CD4-positive, alpha-beta T cell (primary cell): ENCODE data around the gene HSPG2. TPM values are rescaled to one million over a fixed set of nuclear protein-coding genes. Genes with fewer than 3 reads are reported as not detected.

ENCODE experiments used
- ATAC-seq: fragments of 200-7000 bp; cut with Tn5 transposase; one replicate; pipeline ENCODE4 v1.10.0; 2022; ENCODE audit warnings: mild to moderate bottlenecking; ENCODE audit not compliant: poor library complexity
- CTCF ChIA-PET: fragments of 350-600 bp; sonication (Branson Sonifier 250); formaldehyde crosslinking; loops from one replicate; lab custom pipeline; 2021; ENCODE audit warnings: antibody characterized with exemption, inconsistent platforms; lab: Charles Lee
- POLR2A ChIA-PET: fragments of 350-600 bp; sonication (Branson Sonifier 250); formaldehyde crosslinking; loops from one replicate; lab custom pipeline; 2021; ENCODE audit warnings: antibody characterized with exemption, inconsistent platforms; lab: Charles Lee
- DNase-seq, 14 experiments: peaks; one replicate each; pipeline ENCODE4 v3.0.0-alpha.2; 2013 to 2020; ENCODE audit warnings: mixed read lengths in 2 of 14
- H3K27ac ChIP-seq, 2 donors: one replicate each; pipeline versions ENCODE4 v1.5.1 to v1.7.0; 2013; ENCODE audit warnings: low read length in 2 of 2, low read depth in 1 of 2, mild to moderate bottlenecking in 1 of 2
- H3K27me3 ChIP-seq, 2 experiments: 1 replicate in 1 of 2; 2 replicates in 1 of 2; pipeline versions ENCODE4 v1.6.1 to v1.7.0; 2013; ENCODE audit warnings: low read length in 2 of 2, control low read depth in 1 of 2, mild to moderate bottlenecking in 1 of 2, moderate library complexity in 1 of 2; ENCODE audit not compliant: insufficient read depth in 2 of 2, control insufficient read depth in 1 of 2
- H3K36me3 ChIP-seq: one replicate; pipeline ENCODE4 v1.6.1; 2013; ENCODE audit warnings: low read length, control low read depth; ENCODE audit not compliant: insufficient read depth
- H3K4me1 ChIP-seq: one replicate; pipeline ENCODE4 v1.6.1; 2013; ENCODE audit warnings: low read length, control low read depth; ENCODE audit not compliant: insufficient read depth
- H3K4me3 ChIP-seq: one replicate; pipeline ENCODE4 v1.5.1; 2013; ENCODE audit warnings: mild to moderate bottlenecking, low read length, moderate library complexity
- H3K9me3 ChIP-seq, 2 experiments: 1 replicate in 1 of 2; 2 replicates in 1 of 2; pipeline versions ENCODE4 v1.6.1 to v1.7.0; 2013; ENCODE audit warnings: low read length in 2 of 2, mild to moderate bottlenecking in 2 of 2, control low read depth in 1 of 2, moderate library complexity in 1 of 2; ENCODE audit not compliant: control insufficient read depth in 1 of 2, insufficient read depth in 1 of 2
- H3K27ac Mint-ChIP-seq: one replicate; pipeline ENCODE4 v1.8.0; 2020; ENCODE audit warnings: mixed read lengths
- H3K27me3 Mint-ChIP-seq: one replicate; pipeline ENCODE4 v1.8.0; 2021; ENCODE audit warnings: mixed read lengths
- H3K36me3 Mint-ChIP-seq: one replicate; pipeline ENCODE4 v1.8.0; 2021; ENCODE audit warnings: low read depth, mixed read lengths
- H3K4me1 Mint-ChIP-seq: one replicate; pipeline ENCODE4 v1.8.0; 2021; ENCODE audit warnings: low read depth, mixed read lengths
- H3K4me3 Mint-ChIP-seq: one replicate; pipeline ENCODE4 v1.8.0; 2020; ENCODE audit warnings: mild to moderate bottlenecking, mixed read lengths
- H3K9me3 Mint-ChIP-seq: one replicate; pipeline ENCODE4 v1.8.0; 2020; ENCODE audit warnings: mixed read lengths
- CTCF ChIP-seq: fragments of 200-600 bp; IDR thresholded peaks from one replicate; pipeline ENCODE4 v1.8.0; 2022; ENCODE audit warnings: antibody characterized with exemption, mild to moderate bottlenecking
- intact Hi-C, 2 experiments: fragments of 100-400 bp; cut with DNase I in 1 of 2; cut with micrococcal nuclease in 1 of 2; formaldehyde crosslinking; loops; one replicate each; pipeline versions ENCODE4 v1.15.1 to v1.9.0; 2023 to 2025; cut with DNase I, micrococcal nuclease
- total RNA-seq, 174 experiments: library from RNA in 2 of 174; stranded (reverse) in 2 of 174; gene quantifications; one replicate each; pipeline ENCODE4 v1.2.3 and lab custom pipeline; 2021 to 2026

The HSPG2 gene
- total RNA-seq, 2 experiments from 2014 or later, result 10.8 to 11.0 TPM

GRCh38 chr1:21879928-21880618, 57.0 kb downstream of the HSPG2 start:
- Histone ChIP-seq H3K36me3 (no peaks in the 10 kb centered on the region), H3K4me3 (no peak overlapping the region), H3K9me3 (peaks cover 0 to 8% of the 10 kb centered on the region in 2 experiments), H3K27me3 (no peaks in the 10 kb centered on the region), H3K4me1 (no peaks in the 10 kb centered on the region), H3K27ac (no peak overlapping the region)
- H3K27ac Mint-ChIP-seq, result no peak overlapping the region
- no peaks in the 10 kb centered on the region for H3K36me3 Mint-ChIP-seq
- H3K4me3 Mint-ChIP-seq, result no peak overlapping the region
- ATAC-seq (no peak), DNase-seq (no peak)
- H3K4me1 Mint-ChIP-seq, result no peaks in the 10 kb centered on the region
- no peaks in the 10 kb centered on the region for H3K9me3 Mint-ChIP-seq
- TF ChIP-seq CTCF, result no peak
- POLR2A ChIA-PET, result no interaction called here
- CTCF ChIA-PET, result no interaction called here
- intact Hi-C loops, result no loop called here
- H3K27me3 Mint-ChIP-seq, result no peaks in the 10 kb centered on the region

- Histone ChIP-seq H3K36me3 (no peaks in the 10 kb centered on the region), H3K27ac (no peak overlapping the region), H3K4me3 (no peak overlapping the region), H3K27me3 (no peaks in the 10 kb centered on the region), H3K9me3 (peaks cover 0 to 8% of the 10 kb centered on the region in 2 experiments), H3K4me1 (no peaks in the 10 kb centered on the region)
- POLR2A ChIA-PET, result no interaction called here
- no peaks in the 10 kb centered on the region for H3K27me3 Mint-ChIP-seq
- TF ChIP-seq CTCF, result no peak
- H3K4me3 Mint-ChIP-seq, result no peak overlapping the region
- ATAC-seq, result no peak
- intact Hi-C loops, result no loop called here
- H3K4me1 Mint-ChIP-seq, result no peaks in the 10 kb centered on the region
- CTCF ChIA-PET, result no interaction called here
- H3K9me3 Mint-ChIP-seq, result no peaks in the 10 kb centered on the region
- H3K27ac Mint-ChIP-seq, result no peak overlapping the region
- DNase-seq, result no peak
- no peaks in the 10 kb centered on the region for H3K36me3 Mint-ChIP-seq
These were observed 58.2 kb downstream of the HSPG2 start for GRCh38 chr1:21878840-21879478.

- no peaks in the 10 kb centered on the region for H3K27me3 ChIP-seq
- Mint-ChIP-seq H3K4me3 (no peak overlapping the region), H3K27me3 (no peaks in the 10 kb centered on the region), H3K27ac (no peak overlapping the region), H3K4me1 (no peaks in the 10 kb centered on the region), H3K36me3 (no peaks in the 10 kb centered on the region), H3K9me3 (no peaks in the 10 kb centered on the region)
- intact Hi-C loops, result no loop called here
- TF ChIP-seq CTCF, result no peak
- DNase-seq, result no peak
- CTCF ChIA-PET, result no interaction called here
- no peaks in the 10 kb centered on the region for H3K36me3 ChIP-seq
- POLR2A ChIA-PET, result no interaction called here
- no peak overlapping the region for H3K27ac ChIP-seq
- H3K4me3 ChIP-seq, result no peak overlapping the region
- ATAC-seq, result no peak
- peaks cover 0 to 8% of the 10 kb centered on the region in 2 experiments for H3K9me3 ChIP-seq
- no peaks in the 10 kb centered on the region for H3K4me1 ChIP-seq
These were observed 58.9 kb downstream of the HSPG2 start for GRCh38 chr1:21878009-21878773.
